Measurements from ENCODE around the gene LYZL4.

DNA sequence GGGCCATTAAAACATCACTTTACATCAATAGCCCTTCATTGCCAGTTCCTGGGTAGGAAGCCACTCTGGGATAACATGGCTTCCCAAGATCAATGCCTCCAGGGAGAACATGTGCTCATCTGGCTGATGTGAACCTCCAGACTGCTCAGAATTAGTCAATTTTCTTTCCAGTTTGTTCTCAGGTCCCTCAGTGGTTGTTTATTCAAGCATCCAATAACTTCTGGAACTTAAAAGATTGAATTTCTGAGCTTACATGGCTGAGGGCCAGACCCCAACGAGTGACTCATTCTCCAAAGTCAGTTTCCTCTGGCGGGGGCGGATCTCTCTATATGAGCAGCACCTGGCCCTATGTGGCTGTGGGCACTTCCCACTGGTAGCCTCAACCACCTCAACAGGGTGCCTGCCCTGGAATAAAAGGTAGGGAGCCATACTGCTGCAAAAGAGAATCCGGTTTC, 34.0 kb downstream of the LYZL4 start:
- TF ChIP-seq, protein P1, sequence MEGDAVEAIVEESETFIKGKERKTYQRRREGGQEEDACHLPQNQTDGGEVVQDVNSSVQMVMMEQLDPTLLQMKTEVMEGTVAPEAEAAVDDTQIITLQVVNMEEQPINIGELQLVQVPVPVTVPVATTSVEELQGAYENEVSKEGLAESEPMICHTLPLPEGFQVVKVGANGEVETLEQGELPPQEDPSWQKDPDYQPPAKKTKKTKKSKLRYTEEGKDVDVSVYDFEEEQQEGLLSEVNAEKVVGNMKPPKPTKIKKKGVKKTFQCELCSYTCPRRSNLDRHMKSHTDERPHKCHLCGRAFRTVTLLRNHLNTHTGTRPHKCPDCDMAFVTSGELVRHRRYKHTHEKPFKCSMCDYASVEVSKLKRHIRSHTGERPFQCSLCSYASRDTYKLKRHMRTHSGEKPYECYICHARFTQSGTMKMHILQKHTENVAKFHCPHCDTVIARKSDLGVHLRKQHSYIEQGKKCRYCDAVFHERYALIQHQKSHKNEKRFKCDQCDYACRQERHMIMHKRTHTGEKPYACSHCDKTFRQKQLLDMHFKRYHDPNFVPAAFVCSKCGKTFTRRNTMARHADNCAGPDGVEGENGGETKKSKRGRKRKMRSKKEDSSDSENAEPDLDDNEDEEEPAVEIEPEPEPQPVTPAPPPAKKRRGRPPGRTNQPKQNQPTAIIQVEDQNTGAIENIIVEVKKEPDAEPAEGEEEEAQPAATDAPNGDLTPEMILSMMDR (conservative IDR thresholded peaks at IDR 0.05; ENCODE audit: low read depth, low read length) = no peak
- no peak for TF ChIP-seq EZH2phosphoT487 (IDR thresholded peaks at IDR 0.05; ENCODE audit: borderline replicate concordance, low read length)
- no peak for TF ChIP-seq EZH2 (IDR thresholded peaks at IDR 0.05; ENCODE audit: low read length, unreplicated experiment)
